IMR-90 (cell line): ENCODE results near the gene THYN1. TPM values are rescaled to one million over a fixed set of nuclear protein-coding genes. Genes with fewer than 3 reads are reported as not detected.

ENCODE experiments used
- ATAC-seq: fragments of 200-7000 bp; cut with Tn5 transposase; 2 replicates; pipeline ENCODE4 v1.9.1; 2020; ENCODE audit warnings: low read depth, mild to moderate bottlenecking, moderate library complexity
- BruUV-seq: library from RNA; stranded (reverse); fragments of 400-500 nt; replicated peaks from 2 replicates; lab custom pipeline; 2021; lab: Mats Ljungman, UMichigan
- CTCF ChIA-PET: fragments of 300-600 bp; formaldehyde crosslinking; extraction: SDS; loops from one replicate; lab custom pipeline; 2021; ENCODE audit warnings: antibody characterized with exemption; lab: Yijun Ruan, JAX
- POLR2A ChIA-PET: fragments of 300-600 bp; sonication (Branson Sonifier 250); formaldehyde crosslinking; loops from one replicate; lab custom pipeline; 2022; ENCODE audit warnings: antibody characterized with exemption; ENCODE audit not compliant: unreplicated experiment; lab: Charles Lee
- DNase-seq: peaks from one replicate; pipeline ENCODE4 v3.0.0; 2013
- H2AFZ ChIP-seq: replicated peaks from 2 replicates; pipeline ENCODE3; 2013; ENCODE audit warnings: low read length, mild to moderate bottlenecking; ENCODE audit not compliant: poor library complexity
- H2AK5ac ChIP-seq: 2 replicates; pipeline ENCODE4 v1.6.1; 2013; ENCODE audit warnings: low read depth, low read length, inconsistent platforms
- H2AK9ac ChIP-seq: replicated peaks from 2 replicates; pipeline ENCODE3; 2013; ENCODE audit warnings: mild to moderate bottlenecking, low read depth, low read length, moderate library complexity; ENCODE audit not compliant: poor library complexity
- H2BK120ac ChIP-seq: 2 replicates; pipeline ENCODE4 v1.6.1; 2013; ENCODE audit warnings: low read depth, low read length, inconsistent platforms
- H2BK15ac ChIP-seq: 3 replicates; pipeline ENCODE4 v1.6.1; 2013; ENCODE audit warnings: low read depth, low read length, inconsistent platforms
- H2BK20ac ChIP-seq: 2 replicates; pipeline ENCODE4 v1.6.1; 2013; ENCODE audit warnings: low read depth, mild to moderate bottlenecking, inconsistent platforms, low read length, moderate library complexity
- H2BK5ac ChIP-seq: 2 replicates; pipeline ENCODE4 v1.6.1; 2013; ENCODE audit warnings: mild to moderate bottlenecking, low read depth, low read length, inconsistent platforms; ENCODE audit not compliant: poor library complexity, severe bottlenecking
- H3K14ac ChIP-seq: replicated peaks from 2 replicates; pipeline ENCODE4 v1.6.1; 2013; ENCODE audit warnings: low read depth, low read length, inconsistent platforms
- H3K18ac ChIP-seq: 2 replicates; pipeline ENCODE4 v1.6.1; 2013; ENCODE audit warnings: low read depth, low read length, control low read depth
- H3K23ac ChIP-seq: 2 replicates; pipeline ENCODE4 v1.6.1; 2013; ENCODE audit warnings: low read depth, low read length, inconsistent platforms
- H3K27ac ChIP-seq: 2 replicates; pipeline ENCODE4 v1.5.1; 2013; ENCODE audit warnings: mild to moderate bottlenecking, control low read depth, low read length; ENCODE audit not compliant: insufficient read depth
- H3K27me3 ChIP-seq: 2 replicates; pipeline ENCODE4 v1.6.1; 2013; ENCODE audit warnings: low read length; ENCODE audit not compliant: control insufficient read depth, insufficient read depth
- H3K36me3 ChIP-seq: 2 replicates; pipeline ENCODE4 v1.6.1; 2013; ENCODE audit warnings: low read length, mixed read lengths; ENCODE audit not compliant: control insufficient read depth, insufficient read depth
- H3K4ac ChIP-seq: 2 replicates; pipeline ENCODE4 v1.6.1; 2013; ENCODE audit warnings: low read depth, low read length, inconsistent platforms
- H3K4me1 ChIP-seq: 2 replicates; pipeline ENCODE4 v1.6.1; 2013; ENCODE audit warnings: low read length, mixed read lengths; ENCODE audit not compliant: control insufficient read depth, insufficient read depth
- H3K4me2 ChIP-seq: 2 replicates; pipeline ENCODE4 v1.6.1; 2013; ENCODE audit warnings: low read depth, mild to moderate bottlenecking, control low read depth, low read length, moderate library complexity
- H3K4me3 ChIP-seq: 2 replicates; pipeline ENCODE4 v1.5.1; 2013; ENCODE audit warnings: low read depth, mild to moderate bottlenecking, control low read depth, low read length, moderate library complexity; ENCODE audit not compliant: insufficient read depth
- H3K56ac ChIP-seq: 2 replicates; pipeline ENCODE4 v1.6.1; 2013; ENCODE audit warnings: low read length, inconsistent platforms; ENCODE audit not compliant: insufficient read depth; ENCODE audit errors: extremely low read depth
- H3K79me1 ChIP-seq, 2 experiments: 2 replicates each; pipeline ENCODE4 v1.6.1; 2013; ENCODE audit warnings: low read length in 2 of 2, inconsistent platforms in 1 of 2, low read depth in 1 of 2
- H3K9ac ChIP-seq: 2 replicates; pipeline ENCODE4 v1.6.1; 2013; ENCODE audit warnings: low read depth, low read length, control low read depth
- H3K9me1 ChIP-seq: 2 replicates; pipeline ENCODE4 v1.6.1; 2013; ENCODE audit warnings: low read length, inconsistent platforms; ENCODE audit not compliant: insufficient read depth
- H3K9me3 ChIP-seq: 2 replicates; pipeline ENCODE4 v1.6.1; 2013; ENCODE audit warnings: low read length; ENCODE audit not compliant: control insufficient read depth, insufficient read depth
- H4K20me1 ChIP-seq: 2 replicates; pipeline ENCODE4 v1.6.1; 2013; ENCODE audit warnings: low read length, inconsistent platforms; ENCODE audit not compliant: insufficient read depth
- H4K5ac ChIP-seq: 2 replicates; pipeline ENCODE4 v1.6.1; 2013; ENCODE audit warnings: mild to moderate bottlenecking, low read depth, low read length, control low read depth
- H4K8ac ChIP-seq, 2 experiments: 2 replicates each; pipeline ENCODE4 v1.6.1; 2013; ENCODE audit warnings: low read depth in 2 of 2, low read length in 2 of 2, control low read depth in 1 of 2, inconsistent platforms in 1 of 2
- H4K91ac ChIP-seq: 2 replicates; pipeline ENCODE4 v1.6.1; 2013; ENCODE audit warnings: low read depth, low read length, inconsistent platforms; ENCODE audit not compliant: insufficient read depth
- CEBPB ChIP-seq: IDR thresholded peaks from 2 replicates; pipeline ENCODE4 v1.6.1; 2012; ENCODE audit warnings: low read depth, low read length, improper control_type of control experiment
- FOS ChIP-seq: fragments of 150-350 bp; IDR thresholded peaks from 2 replicates; pipeline ENCODE4 v1.6.1; 2016; ENCODE audit warnings: low read depth, low read length
- RFX5 ChIP-seq: IDR thresholded peaks from 2 replicates; pipeline ENCODE4 v1.8.0; 2012; ENCODE audit warnings: low read depth, mild to moderate bottlenecking, low read length, moderate library complexity
- WGBS, 2 experiments: methylation state at CpG; one replicate each; pipeline versions ENCODE4 v1.1.5 to v1.1.7; 2013; ENCODE audit warnings: missing lambda C conversion rate in 2 of 2; ENCODE audit not compliant: insufficient read length in 1 of 2; ENCODE audit errors: extremely low coverage in 2 of 2; 5-methylcytosine and 5-hydroxymethylcytosine counted together
- dilution Hi-C: fragments of 300-500 bp; cut with HindIII; formaldehyde crosslinking; loops from one replicate; pipeline ENCODE4 v1.14.3; 2018; ENCODE audit warnings: low sequenced_read_pairs; ENCODE audit not compliant: unreplicated experiment
- in situ Hi-C: fragments of 300-500 bp; cut with MboI; formaldehyde crosslinking; loops from 3 replicates; pipeline ENCODE4 v1.14.3; 2019; ENCODE audit warnings: low sequenced_read_pairs, inconsistent platforms, mixed read lengths
- intact Hi-C: fragments of 100-400 bp; cut with micrococcal nuclease; formaldehyde crosslinking; loops from 2 replicates; pipeline ENCODE4 v1.10.0; 2022
- polyA plus RNA-seq, 3 experiments: library from polyadenylated mRNA; depleted of rRNA; stranded (reverse); fragments of >200 nt; gene quantifications; 2 replicates each; pipeline ENCODE4 v1.2.3, GENCODE V29; 2012; ENCODE audit warnings: low replicate concordance in 1 of 3
- total RNA-seq: library from RNA; depleted of rRNA; stranded (reverse); fragments of >200 nt; gene quantifications from 2 replicates; pipeline ENCODE4 v1.2.3, GENCODE V29; 2012
- TF ChIP-seq, protein P1 (sequence below): fragments of 150-350 bp; IDR thresholded peaks from 2 replicates; pipeline ENCODE4 v1.6.1; 2016; ENCODE audit warnings: low read depth, mild to moderate bottlenecking, low read length, moderate library complexity, borderline replicate concordance

Gene THYN1
- total and polyA plus RNA-seq, 2 of the 4 experiments (the other 2 are of a cell fraction): 43.1 to 72.1 TPM

GRCh38 chr11:134202661-134203060 lies 50.5 kb downstream of the THYN1 start:
- TF ChIP-seq CEBPB (no peak), FOS (no peak), RFX5 (no peak)
- TF ChIP-seq, protein P1, sequence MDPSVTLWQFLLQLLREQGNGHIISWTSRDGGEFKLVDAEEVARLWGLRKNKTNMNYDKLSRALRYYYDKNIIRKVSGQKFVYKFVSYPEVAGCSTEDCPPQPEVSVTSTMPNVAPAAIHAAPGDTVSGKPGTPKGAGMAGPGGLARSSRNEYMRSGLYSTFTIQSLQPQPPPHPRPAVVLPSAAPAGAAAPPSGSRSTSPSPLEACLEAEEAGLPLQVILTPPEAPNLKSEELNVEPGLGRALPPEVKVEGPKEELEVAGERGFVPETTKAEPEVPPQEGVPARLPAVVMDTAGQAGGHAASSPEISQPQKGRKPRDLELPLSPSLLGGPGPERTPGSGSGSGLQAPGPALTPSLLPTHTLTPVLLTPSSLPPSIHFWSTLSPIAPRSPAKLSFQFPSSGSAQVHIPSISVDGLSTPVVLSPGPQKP: no peak
- POLR2A ChIA-PET: no interaction called here

More at GRCh38 chr11:134202661-134203060, 50.5 kb downstream of the THYN1 start:
- Histone ChIP-seq H2BK120ac (no peak overlapping the region), H3K9me3 (no peaks in the 10 kb centered on the region), H4K20me1 (no peaks in the 10 kb centered on the region), H3K4ac (no peak overlapping the region), H4K8ac (no peak overlapping the region), H3K23ac (no peak overlapping the region), H3K9me1 (0 out of 2 replicates have a peak, but pooled peaks cover 3% of the 10 kb centered on the region), H2AK9ac (no peak overlapping the region), H3K4me3 (no peak overlapping the region), H3K9ac (no peak overlapping the region), H2AFZ (no peak overlapping the region), H3K4me2 (no peak overlapping the region), H2BK5ac (no peak overlapping the region), H3K27me3 (no peaks in the 10 kb centered on the region), H3K56ac (no peak overlapping the region), H3K79me1 (peaks cover 0 to 3% of the 10 kb centered on the region in 2 experiments; a peak in 2 of 4 replicates), H4K91ac (no peak overlapping the region), H2BK15ac (no peak overlapping the region), H3K4me1 (no peaks in the 10 kb centered on the region), H3K18ac (no peak overlapping the region), H2AK5ac (no peak overlapping the region), H4K5ac (no peak overlapping the region), H3K27ac (no peak overlapping the region), H3K14ac (no peak overlapping the region), H2BK20ac (no peak overlapping the region), H3K36me3 (peaks cover 15% of the 10 kb centered on the region)
- DNase-seq (no peak), ATAC-seq (no peak)
- dilution Hi-C loops: no loop called here
- BruUV-seq: no TSS peak
- in situ Hi-C loops: no loop called here
- intact Hi-C loops: no loop called here
- WGBS, 2 experiments: no CpG with 5 or more reads among the region's 4 CpGs
- CTCF ChIA-PET: no interaction called here
